GM18505 (cell line): Measurements from ENCODE around the gene ABCB1.
A peak's percentile ranks its signal among the peaks of the same experiment; 100 is the strongest.
"Not testable (repeated sequence)": the region's sequence is repeated elsewhere in the genome, so short reads cannot be mapped to it uniquely, and the experiment has no call there.

Source experiments
- ATAC-seq: cut with Tn5 transposase; IDR thresholded peaks from one replicate; pipeline ENCODE4 v1.9.1; 2021; ENCODE audit not compliant: unreplicated experiment
- POLR2A ChIP-seq: IDR thresholded peaks from 4 replicates; pipeline ENCODE4 v1.6.1; 2011; ENCODE audit warnings: borderline replicate concordance; ENCODE audit not compliant: insufficient read depth, insufficient read length; ENCODE audit errors: extremely low read depth

ABCB1 gene

DNA sequence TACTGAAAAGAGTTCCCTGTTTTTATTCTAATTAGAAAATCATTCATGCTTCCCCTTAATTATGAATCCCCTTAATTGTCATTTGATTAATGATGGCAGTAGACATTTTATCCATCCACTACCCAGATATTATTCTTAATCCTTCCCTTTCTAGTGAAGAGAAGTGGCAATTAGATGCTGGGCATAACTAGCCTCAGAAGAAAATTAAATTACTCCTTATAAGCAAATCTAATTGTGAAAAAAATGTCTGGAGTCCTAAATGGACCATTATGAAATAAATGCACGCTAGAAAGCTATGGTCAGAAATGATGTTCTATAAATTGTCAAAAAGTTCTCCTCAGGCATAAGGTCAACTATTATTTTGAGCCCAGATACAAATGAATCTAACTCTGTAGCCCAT is 4.5 kb downstream of the ABCB1 start:
- ATAC-seq = no peak
- TF ChIP-seq POLR2A = no peak

DNA sequence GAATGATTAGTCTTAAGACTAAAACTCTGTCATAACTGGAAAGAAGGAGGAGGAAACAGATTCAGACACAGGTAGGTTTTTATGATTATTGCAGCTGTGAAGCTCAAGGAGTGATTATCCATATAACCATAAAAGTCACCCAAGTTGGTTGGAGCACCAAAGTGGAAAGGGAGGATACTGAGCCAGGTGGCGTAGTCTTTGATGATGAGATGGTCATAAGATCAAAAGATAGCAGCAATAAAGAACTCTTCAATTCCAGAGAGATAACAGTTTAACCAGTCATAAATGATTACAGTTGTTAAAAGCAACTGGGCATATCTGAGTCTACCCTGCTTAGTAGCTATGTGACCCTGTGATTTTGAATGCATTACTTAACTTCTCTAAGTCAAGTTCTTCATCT is 8.4 kb downstream of the ABCB1 start:
- TF ChIP-seq POLR2A = no peak
- no peak for ATAC-seq

GRCh38 chr7:87591211-87591610 is 9.5 kb downstream of the ABCB1 start:
- no peak for ATAC-seq
- TF ChIP-seq POLR2A = no peak

DNA sequence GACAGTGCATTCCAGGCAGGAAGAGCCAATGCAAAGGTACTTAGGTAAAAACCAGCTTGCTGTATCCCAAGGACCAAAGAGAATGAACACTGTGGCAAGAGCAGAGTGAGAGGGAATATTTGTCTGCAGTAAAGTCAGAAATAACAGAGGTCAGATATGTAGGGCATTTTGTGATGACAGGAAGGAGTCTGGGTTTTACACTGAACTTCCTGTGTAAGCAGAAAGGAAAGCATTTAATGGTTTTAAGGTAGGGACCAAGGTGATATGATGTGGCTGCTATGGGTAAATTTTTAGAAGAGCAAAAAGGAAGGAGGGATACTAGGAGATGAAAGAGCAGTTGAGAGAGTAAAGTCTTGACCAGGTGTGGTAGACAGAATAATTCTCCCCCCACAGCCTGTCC is 10.1 kb downstream of the ABCB1 start:
- no peak for TF ChIP-seq POLR2A
- ATAC-seq = no peak

DNA sequence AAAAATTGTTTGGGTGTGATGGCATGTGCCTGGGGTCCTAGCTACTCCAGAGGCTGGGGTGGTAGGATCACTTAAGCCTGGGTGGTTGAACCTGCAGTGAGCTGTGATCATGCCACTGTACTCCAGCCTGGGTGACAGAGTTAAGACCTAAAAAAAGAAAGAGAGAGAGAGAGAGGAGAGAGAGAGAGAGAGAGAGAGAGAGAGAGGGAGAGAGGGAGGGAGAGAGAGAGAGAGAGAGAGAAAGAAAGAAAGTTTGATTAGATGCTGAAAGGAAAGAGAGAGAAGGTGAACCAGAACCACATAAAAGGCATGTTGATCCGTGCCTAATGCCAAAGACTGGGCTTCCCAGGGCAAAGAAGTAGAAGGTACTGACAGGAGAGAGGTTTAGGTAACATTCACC is 11.1 kb downstream of the ABCB1 start:
- no peak for TF ChIP-seq POLR2A
- no peak for ATAC-seq

- no peak for TF ChIP-seq POLR2A
- ATAC-seq = no peak
These were observed 19.0 kb downstream of the ABCB1 start for GRCh38 chr7:87581723-87582122.

DNA sequence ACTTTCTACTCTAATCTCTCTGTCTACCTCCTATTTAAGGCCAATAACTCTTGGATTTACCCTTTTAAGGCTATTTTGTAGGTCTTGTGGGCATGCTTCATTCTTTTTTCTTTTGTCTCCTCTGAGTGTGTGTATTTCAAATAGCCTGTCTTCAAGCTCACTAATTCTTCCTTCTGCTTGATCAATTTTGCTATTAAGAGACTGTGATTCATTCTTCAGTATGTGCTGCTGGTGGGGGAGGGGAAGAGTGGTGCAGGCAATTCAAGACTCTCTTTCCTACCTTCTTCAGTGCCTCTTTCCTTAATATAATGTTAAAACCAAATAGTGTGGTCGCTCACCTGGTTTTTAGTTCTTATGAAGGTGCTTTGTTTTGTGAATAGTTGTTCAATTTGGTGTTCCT is 20.0 kb downstream of the ABCB1 start:
- ATAC-seq = no peak

DNA sequence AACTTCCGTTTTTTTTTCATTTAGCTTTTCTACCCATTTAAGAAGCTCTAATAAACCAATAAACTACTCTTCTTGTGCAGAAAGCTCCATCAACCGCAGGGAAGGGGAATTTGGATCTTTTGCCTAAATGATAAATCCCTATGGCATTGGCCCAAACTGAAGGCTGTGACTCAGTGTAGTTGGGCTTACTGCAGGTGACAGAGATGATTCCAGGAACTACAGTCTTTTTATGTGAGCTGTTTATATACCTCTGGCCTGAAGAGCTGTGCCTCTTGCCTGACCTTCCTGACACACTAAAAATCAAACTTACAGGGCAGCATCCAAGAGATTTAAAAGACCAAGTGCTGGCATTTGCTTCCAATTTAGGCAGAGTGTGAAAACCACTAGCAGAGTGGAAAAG is 25.2 kb downstream of the ABCB1 start:
- no peak for TF ChIP-seq POLR2A
- no peak for ATAC-seq

More for the DNA sequence above, 20.0 kb downstream of the ABCB1 start:
- no peak for TF ChIP-seq POLR2A

DNA sequence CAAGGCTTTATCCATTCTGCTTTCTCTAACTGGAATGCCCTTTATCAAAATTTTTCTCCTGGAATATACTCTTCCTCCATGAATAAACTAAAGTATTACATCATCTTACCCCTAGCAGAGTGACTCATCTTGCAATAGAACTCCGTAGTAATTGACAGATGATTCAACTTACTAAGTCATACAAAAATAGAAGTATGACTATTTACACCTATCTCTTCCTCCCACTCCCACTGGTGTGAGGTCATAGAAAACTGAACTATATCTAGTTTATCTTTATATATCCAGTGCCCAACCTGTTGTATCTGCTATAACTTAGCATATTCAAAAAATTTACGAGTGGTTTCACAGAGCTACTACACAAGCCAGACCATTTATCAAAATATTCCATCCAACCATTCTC is 26.1 kb downstream of the ABCB1 start:
- no peak for ATAC-seq
- TF ChIP-seq POLR2A = no peak

- ATAC-seq = not testable (repeated sequence)
These were observed 28.2 kb downstream of the ABCB1 start for GRCh38 chr7:87572513-87572912.

- no peak for TF ChIP-seq POLR2A
- ATAC-seq = no peak
These were observed 30.5 kb downstream of the ABCB1 start for GRCh38 chr7:87570178-87570577.

- no peak for TF ChIP-seq POLR2A
- no peak for ATAC-seq
These were observed 33.6 kb downstream of the ABCB1 start for GRCh38 chr7:87567052-87567451.

DNA sequence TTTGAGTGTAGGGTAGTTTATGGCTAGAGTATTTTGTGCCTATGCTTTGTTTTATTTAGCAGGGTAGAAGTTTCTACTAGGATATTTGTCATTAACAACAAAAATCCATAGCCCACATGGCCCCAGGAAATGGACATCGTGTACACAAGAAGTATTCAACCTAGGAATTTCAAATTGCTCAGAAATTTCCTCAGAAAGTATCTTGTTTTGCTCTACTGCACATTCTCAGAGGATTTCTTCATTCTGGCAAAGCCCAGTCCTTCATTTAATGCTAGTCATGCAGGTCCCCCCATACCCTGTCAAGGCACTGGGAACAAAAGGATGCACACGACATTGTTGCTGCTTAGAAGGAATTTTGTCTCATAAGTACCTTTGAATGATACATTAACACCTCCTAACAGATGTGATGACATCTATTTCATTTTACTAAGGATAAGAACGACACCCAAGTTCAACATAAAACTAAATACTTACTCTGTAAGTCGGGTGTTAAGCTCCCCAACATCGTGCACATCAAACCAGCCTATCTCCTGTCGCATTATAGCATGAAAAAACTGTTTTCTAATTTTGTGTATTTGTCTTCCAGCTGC is 34.3 kb downstream of the ABCB1 start:
- no peak for TF ChIP-seq POLR2A
- ATAC-seq = no peak

GRCh38 chr7:87565877-87566276 is 34.8 kb downstream of the ABCB1 start:
- no peak for ATAC-seq
- TF ChIP-seq POLR2A = no peak

- TF ChIP-seq POLR2A = no peak
- ATAC-seq = peak; percentile 91
These were observed 36.3 kb downstream of the ABCB1 start for GRCh38 chr7:87564296-87564963.
